Esophagus muscularis mucosa (tissue), 3 donors: Measurements from ENCODE around the gene CALB2.

Source experiments
- POLR2A ChIP-seq: fragments of 450-650 bp; IDR thresholded peaks from one replicate; pipeline ENCODE4 v1.6.1; 2017; ENCODE audit warnings: antibody characterized with exemption, moderate library complexity, mild to moderate bottlenecking, low read depth
- POLR2AphosphoS5 ChIP-seq, 2 donors: sonication (generic); formaldehyde crosslinking; IDR thresholded peaks; one replicate each; pipeline ENCODE4 v1.6.1; 2017; ENCODE audit warnings: antibody characterized with exemption in 2 of 2
- TF ChIP-seq, protein P1 (sequence below), 3 experiments: fragments of 200-600 bp in 2 of 3; fragments of 450-650 bp in 1 of 3; sonication (generic) in 2 of 3; IDR thresholded peaks; one replicate each; pipeline ENCODE4 v1.5.1; 2017 to 2019; ENCODE audit warnings: antibody characterized with exemption in 3 of 3, mild to moderate bottlenecking in 2 of 3, moderate library complexity in 1 of 3

DNA sequence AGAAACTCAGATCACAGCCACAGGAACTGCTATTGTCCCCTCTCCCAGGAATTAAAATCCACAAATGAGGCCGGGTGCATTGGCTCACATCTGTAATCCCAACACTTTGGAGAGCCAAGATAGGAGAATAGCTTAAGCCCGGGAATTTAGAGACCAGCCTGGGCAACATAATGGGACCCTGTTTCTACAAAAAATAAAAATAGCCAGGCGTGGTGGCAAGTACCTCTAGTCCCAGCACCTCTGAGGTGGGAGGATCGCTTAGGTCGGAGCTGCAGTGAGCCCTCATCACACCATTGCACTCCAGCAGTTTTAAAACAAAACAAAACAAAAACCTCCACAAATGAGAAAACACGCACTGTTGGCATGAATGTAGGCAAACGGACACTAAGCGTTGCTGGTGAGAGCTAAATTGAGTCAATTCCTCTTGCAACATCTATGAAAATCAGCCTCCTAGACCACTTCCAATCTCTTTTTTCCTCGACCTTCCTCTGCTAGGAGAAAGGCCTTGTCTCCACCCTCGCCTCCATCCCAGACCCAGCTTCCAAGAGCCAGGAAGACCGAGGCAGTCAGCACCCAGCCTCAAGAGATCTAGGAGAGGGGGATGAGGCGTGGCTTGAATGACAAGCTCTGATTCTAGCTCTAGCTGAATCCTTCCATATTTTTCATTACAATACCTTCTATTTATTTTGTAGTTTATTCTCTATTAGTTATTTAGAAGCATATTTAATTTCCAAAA is 68.5 kb downstream of the CALB2 start:
- TF ChIP-seq, protein P1, sequence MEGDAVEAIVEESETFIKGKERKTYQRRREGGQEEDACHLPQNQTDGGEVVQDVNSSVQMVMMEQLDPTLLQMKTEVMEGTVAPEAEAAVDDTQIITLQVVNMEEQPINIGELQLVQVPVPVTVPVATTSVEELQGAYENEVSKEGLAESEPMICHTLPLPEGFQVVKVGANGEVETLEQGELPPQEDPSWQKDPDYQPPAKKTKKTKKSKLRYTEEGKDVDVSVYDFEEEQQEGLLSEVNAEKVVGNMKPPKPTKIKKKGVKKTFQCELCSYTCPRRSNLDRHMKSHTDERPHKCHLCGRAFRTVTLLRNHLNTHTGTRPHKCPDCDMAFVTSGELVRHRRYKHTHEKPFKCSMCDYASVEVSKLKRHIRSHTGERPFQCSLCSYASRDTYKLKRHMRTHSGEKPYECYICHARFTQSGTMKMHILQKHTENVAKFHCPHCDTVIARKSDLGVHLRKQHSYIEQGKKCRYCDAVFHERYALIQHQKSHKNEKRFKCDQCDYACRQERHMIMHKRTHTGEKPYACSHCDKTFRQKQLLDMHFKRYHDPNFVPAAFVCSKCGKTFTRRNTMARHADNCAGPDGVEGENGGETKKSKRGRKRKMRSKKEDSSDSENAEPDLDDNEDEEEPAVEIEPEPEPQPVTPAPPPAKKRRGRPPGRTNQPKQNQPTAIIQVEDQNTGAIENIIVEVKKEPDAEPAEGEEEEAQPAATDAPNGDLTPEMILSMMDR (IDR thresholded peaks at IDR 0.05) = no peak
- TF ChIP-seq POLR2AphosphoS5 (IDR thresholded peaks at IDR 0.05) (no peak), POLR2A (no peak)
